ENCODE measurements around the gene DNMT3L. TPM values are rescaled to one million over a fixed set of nuclear protein-coding genes. Genes with fewer than 3 reads are reported as not detected.
"Not testable (repeated sequence)": the region's sequence is repeated elsewhere in the genome, so short reads cannot be mapped to it uniquely, and the experiment has no call there.

DNMT3L gene
- total and polyA plus RNA-seq, 10 donors: not detected

DNA sequence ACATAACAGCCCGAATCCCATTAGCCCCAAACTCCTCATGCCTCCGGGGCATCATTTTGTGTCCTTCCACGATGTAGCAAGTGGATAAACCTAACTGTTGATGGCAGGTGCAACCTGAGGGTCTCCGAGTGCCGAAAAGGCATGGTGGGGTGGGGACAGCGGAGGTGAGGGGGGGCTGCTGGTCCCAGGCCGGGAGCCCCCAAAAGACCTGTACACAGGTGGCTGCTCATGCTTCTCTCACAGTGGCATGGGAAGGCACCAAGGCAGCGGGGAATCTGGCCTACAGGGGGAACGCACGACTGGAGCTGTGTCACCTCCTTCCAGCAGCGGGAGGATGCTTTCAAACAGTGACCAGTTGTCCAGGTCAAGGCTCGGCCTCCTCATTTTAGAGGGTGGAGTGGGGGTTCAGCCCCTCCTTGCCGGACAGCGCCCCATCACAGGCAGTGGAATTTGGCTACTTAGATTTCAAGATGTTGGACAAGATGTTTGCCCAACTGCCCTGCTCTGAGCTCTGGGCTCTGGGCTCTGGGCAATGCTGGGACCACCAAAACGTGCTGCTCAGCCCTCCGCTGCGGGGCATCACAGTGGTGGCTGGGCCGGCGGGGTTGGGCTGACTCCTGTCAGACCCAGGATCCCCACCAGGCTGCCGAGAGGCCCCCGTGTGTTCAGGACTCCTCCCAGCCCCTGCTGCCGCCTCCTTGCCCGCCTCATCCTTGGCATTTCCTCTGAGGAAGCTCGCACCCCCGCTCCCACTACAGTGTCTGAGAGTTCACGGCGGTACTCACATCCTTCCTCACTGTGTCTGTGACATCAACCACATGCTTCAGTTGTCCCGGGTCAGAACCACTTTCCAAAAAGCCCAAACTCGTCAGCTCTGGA, 7.6 kb downstream of the DNMT3L start:
- no peaks in the 10 kb centered on the region for H3K36me3 ChIP-seq
- intact Hi-C loops (cut with DNase I; ENCODE audit: low total_unique reads): no loop called here
- 53 to 56% (median 55%) methylated on average over 27 to 29 of the region's 29 CpGs for WGBS, 5 donors
- DNase-seq: peak; percentile 68
- peaks cover 0 to 20% (median 3%) of the 10 kb centered on the region in 7 donors for H3K27me3 ChIP-seq (replicated peaks in 1 of 7)
- H3K4me3 ChIP-seq: no peak overlapping the region
- H3K9me3 ChIP-seq: no peaks in the 10 kb centered on the region
- H3K4me1 ChIP-seq: peaks cover 0 to 8% (median 3%) of the 10 kb centered on the region in 6 donors
- TF ChIP-seq, protein P1, sequence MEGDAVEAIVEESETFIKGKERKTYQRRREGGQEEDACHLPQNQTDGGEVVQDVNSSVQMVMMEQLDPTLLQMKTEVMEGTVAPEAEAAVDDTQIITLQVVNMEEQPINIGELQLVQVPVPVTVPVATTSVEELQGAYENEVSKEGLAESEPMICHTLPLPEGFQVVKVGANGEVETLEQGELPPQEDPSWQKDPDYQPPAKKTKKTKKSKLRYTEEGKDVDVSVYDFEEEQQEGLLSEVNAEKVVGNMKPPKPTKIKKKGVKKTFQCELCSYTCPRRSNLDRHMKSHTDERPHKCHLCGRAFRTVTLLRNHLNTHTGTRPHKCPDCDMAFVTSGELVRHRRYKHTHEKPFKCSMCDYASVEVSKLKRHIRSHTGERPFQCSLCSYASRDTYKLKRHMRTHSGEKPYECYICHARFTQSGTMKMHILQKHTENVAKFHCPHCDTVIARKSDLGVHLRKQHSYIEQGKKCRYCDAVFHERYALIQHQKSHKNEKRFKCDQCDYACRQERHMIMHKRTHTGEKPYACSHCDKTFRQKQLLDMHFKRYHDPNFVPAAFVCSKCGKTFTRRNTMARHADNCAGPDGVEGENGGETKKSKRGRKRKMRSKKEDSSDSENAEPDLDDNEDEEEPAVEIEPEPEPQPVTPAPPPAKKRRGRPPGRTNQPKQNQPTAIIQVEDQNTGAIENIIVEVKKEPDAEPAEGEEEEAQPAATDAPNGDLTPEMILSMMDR (IDR thresholded peaks at IDR 0.05 in 8 of 11, conservative IDR thresholded peaks at IDR 0.05 in 3 of 11): no peak
- no peak for TF ChIP-seq POLR2AphosphoS5 (IDR thresholded peaks at IDR 0.05)
- no peak for TF ChIP-seq POLR2A (IDR thresholded peaks at IDR 0.05)
- no peak overlapping the region for H3K27ac ChIP-seq

DNA sequence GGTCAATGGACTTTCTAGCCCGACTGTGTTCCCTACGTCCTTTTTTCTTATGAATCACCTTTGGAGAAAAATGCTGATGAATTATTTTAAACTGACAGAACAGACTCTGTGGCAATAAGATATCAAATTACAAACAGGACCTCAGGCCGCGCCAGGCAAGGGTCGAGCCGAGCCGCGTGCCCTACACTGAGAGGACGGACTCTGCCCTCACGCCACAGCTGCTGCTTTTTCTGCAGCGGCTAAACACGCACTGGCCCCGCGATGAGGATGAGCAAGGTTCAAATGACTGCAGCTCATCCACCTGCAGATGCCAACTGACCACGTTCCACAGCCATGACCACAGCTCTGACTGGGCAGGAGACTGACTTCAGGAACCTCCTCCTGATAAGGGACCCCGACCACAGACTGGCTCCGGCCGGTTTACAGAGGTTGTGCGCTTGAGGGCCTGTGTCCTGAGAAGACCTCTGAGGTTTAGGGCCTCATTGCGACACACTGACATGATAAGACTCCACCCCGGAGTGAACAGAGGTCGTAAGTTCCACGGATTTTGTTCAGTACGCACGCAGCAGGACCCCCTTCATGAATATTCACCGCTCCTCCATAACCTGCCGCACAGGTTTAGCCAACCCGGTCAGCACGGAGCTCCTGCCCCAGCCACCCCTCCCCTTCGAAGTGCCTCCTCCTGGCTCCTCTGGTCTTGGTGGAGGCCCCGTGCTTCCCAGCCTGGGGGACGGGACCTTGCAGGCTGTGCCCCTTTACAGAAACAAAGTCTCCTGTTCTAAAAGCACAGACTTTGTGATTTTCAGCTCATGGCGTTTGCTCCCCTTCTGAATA, 12.3 kb downstream of the DNMT3L start:
- H3K27me3 ChIP-seq (replicated peaks in 1 of 7); H3K36me3 ChIP-seq; DNase-seq; H3K9me3 ChIP-seq; H3K4me3 ChIP-seq; intact Hi-C loops (cut with DNase I; ENCODE audit: low total_unique reads); H3K4me1 ChIP-seq; H3K27ac ChIP-seq: not testable (repeated sequence)
- no CpG with 5 or more reads among the region's 33 CpGs for WGBS, 5 donors

DNA sequence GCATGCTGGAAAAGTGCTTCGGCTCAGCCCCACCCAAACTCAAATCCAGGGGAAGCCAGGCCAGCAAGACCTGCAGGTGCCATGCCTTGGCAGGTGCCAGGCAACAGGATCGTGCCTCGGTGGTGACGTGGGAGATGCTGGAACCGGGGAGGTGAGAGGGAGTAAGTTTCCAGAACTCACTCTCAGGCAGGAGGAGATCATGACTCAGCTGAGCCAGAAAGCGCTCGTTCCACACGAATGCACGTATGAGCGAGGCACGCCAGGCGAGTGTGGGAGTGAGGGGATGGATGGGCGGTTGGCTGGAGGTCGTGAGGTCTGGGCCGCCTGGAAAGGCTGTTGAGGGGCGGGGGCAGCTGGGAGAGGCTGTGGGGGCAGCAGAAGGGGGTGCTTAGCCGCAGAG, 13.8 kb downstream of the DNMT3L start:
- H3K36me3 ChIP-seq; H3K4me1 ChIP-seq; DNase-seq; H3K27me3 ChIP-seq (replicated peaks in 1 of 7); H3K9me3 ChIP-seq; intact Hi-C loops (cut with DNase I; ENCODE audit: low total_unique reads); H3K27ac ChIP-seq; H3K4me3 ChIP-seq: not testable (repeated sequence)
- no CpG with 5 or more reads among the region's 17 CpGs for WGBS, 5 donors

DNA sequence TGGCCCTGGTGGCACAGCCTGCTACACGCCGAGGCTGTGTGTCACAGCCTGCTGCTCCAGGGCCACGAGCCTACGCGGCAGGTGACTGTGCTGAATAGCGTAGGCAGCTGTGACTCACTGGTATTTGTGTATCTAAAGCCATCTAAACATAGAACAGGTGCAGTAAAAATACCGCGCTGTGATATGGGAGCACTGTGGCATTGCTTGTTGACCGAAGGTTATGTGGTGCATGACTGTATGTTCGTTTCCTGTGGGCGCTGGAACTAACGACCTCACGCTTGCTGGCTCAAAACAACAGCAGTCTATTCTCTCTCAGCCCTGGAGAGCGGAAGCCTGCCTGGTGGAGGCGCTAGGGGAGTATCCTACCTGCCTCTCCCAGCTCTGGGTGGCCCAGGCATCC, 17.7 kb downstream of the DNMT3L start:
- intact Hi-C loops (cut with DNase I; ENCODE audit: low total_unique reads): not testable (repeated sequence)

DNA sequence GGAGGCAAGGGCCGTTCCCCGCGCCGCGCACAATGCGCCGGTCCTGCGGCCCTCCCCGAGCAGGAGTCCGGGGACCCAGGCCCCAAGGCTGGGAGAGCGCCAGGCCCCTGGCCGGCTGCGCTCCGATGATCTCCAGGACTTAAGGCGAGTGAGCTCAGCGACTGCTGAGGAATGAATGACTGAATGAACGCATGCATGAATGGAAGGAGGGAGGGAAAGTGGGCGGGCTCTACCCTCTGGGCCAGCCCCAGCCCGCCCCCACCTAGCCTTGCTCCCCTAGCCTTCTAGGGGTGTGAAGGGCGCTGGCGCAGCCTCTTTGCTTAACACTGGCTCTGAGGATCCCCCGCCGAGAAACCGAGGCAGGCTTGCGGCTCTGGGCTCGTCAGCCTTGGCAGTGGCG, 20.4 kb downstream of the DNMT3L start:
- no CpG with 5 or more reads among the region's 27 CpGs for WGBS, 5 donors
- H3K27me3 ChIP-seq (replicated peaks in 1 of 7); H3K9me3 ChIP-seq; H3K36me3 ChIP-seq; H3K4me3 ChIP-seq; intact Hi-C loops (cut with DNase I; ENCODE audit: low total_unique reads); DNase-seq; H3K27ac ChIP-seq; H3K4me1 ChIP-seq: not testable (repeated sequence)

More for the DNA sequence above, 17.7 kb downstream of the DNMT3L start:
- H3K9me3 ChIP-seq; H3K27ac ChIP-seq; H3K4me3 ChIP-seq; H3K4me1 ChIP-seq; DNase-seq; H3K36me3 ChIP-seq; H3K27me3 ChIP-seq (replicated peaks in 1 of 7): not testable (repeated sequence)
- WGBS, 5 donors: no CpG with 5 or more reads among the region's 15 CpGs

DNA sequence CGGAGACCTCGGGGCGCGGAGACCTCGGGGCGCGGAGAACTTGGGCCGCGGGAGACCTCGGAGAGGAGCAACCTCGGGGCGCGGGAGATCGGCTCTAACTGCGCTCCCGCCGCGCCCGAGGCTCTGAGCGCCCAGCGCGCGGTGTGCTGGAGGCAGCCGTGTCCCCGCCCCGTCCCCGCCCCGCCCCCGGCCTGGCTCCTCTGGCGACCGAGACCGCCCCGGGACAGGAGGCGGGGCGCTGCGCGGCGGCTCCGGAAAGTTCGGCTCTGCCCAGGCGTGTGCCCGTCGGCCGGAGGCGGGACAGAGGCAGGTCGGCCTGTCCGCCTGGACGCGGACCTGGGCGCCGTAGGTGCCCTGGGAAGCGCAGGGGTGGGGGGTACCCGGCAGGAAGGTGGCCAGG, 20.9 kb downstream of the DNMT3L start, which contains the start of gene ICOSLG:
ICOSLG (minus strand) TSS at position 102 of the 400 bp plus-strand sequence. CDS start 126 bp downstream, outside the sequence.
- H3K4me3 ChIP-seq; intact Hi-C loops (cut with DNase I; ENCODE audit: low total_unique reads); H3K27ac ChIP-seq; DNase-seq; H3K4me1 ChIP-seq; H3K36me3 ChIP-seq; H3K9me3 ChIP-seq; H3K27me3 ChIP-seq (replicated peaks in 1 of 7): not testable (repeated sequence)
- WGBS, 5 donors: no CpG with 5 or more reads among the region's 53 CpGs

DNA sequence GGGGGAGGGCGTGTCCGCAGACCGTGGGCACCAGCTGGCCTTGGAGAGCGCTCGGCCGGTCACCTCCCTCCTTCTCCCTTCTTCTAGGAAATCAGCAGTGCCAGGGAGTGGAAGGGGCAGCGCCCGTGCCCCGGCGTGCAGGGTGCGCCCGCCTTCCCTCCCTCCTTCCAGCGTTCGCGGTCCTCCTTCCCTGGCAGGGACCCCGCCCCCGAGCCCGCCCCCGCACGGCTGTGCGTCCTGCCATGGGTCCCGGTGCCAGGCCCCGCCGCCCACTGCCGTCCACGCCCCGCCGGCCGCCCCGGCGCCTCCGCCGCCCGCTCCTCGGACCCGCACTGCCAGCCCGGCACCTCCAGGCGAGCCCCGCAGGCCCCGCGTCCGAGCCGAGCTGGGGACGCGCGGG, 21.3 kb downstream of the DNMT3L start:
- WGBS, 5 donors: no CpG with 5 or more reads among the region's 46 CpGs
- H3K4me3 ChIP-seq; DNase-seq; H3K9me3 ChIP-seq; H3K36me3 ChIP-seq; H3K27ac ChIP-seq; H3K27me3 ChIP-seq (replicated peaks in 1 of 7); intact Hi-C loops (cut with DNase I; ENCODE audit: low total_unique reads); H3K4me1 ChIP-seq: not testable (repeated sequence)

DNA sequence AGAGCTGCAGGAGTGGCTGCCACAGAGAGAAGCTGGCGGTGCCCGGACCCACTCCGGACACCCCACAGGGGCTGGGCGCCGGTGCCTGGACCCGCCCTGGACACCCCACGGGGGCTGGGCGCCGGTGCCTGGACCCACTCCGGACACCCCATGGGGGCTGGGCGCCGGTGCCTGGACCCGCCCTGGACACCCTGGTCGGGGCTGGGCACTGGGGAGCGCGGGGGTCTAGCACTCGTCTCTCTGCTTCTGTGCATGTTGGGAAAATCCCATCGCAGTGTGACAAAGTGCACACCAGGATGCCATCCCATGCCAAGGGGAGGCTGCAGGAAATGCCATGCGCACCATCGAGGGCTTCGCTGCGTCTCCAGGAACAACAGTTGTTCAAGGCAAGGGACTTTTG, 32.1 kb downstream of the DNMT3L start:
- WGBS, 5 donors: 90 to 93% (median 90%) methylated on average over 4 to 8 of the region's 22 CpGs; no CpG with 5 or more reads in 2 of the 5 donors
- H3K36me3 ChIP-seq; H3K4me3 ChIP-seq; H3K27me3 ChIP-seq (replicated peaks in 1 of 7); H3K27ac ChIP-seq; H3K9me3 ChIP-seq; H3K4me1 ChIP-seq; intact Hi-C loops (cut with DNase I; ENCODE audit: low total_unique reads): not testable (repeated sequence)
- DNase-seq: peak; percentile 23

DNA sequence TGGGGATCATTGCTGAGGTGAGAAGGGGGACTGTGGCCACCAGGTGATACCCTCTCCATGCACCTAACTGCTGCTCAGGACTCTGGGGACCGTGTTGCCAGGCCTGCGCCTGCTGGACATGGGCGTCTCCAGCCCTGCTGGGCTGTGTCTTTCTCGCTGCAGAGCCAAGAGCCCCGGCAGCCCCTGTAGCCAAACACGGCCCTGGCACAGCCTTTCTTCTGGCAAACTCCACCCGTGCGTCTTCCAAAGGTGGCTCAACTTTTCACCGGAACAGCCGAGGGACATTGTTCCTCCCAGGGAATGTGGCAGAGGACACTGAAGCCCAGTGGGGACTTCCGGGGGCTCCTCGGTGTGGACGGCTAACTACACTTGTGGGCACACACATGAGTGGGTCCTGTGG, 33.6 kb downstream of the DNMT3L start:
- H3K36me3 ChIP-seq; H3K9me3 ChIP-seq; H3K4me1 ChIP-seq; DNase-seq; H3K27me3 ChIP-seq (replicated peaks in 1 of 7); H3K27ac ChIP-seq; H3K4me3 ChIP-seq; intact Hi-C loops (cut with DNase I; ENCODE audit: low total_unique reads): not testable (repeated sequence)
- WGBS, 5 donors: no CpG with 5 or more reads among the region's 13 CpGs

Data from spleen (tissue), 11 donors.